ENCODE measurements around the gene PLXDC2. TPM values are rescaled to one million over a fixed set of nuclear protein-coding genes. Genes with fewer than 3 reads are reported as not detected.

The PLXDC2 gene
- total RNA-seq, 1 experiment from 2014 or later: 0.20 TPM

DNA sequence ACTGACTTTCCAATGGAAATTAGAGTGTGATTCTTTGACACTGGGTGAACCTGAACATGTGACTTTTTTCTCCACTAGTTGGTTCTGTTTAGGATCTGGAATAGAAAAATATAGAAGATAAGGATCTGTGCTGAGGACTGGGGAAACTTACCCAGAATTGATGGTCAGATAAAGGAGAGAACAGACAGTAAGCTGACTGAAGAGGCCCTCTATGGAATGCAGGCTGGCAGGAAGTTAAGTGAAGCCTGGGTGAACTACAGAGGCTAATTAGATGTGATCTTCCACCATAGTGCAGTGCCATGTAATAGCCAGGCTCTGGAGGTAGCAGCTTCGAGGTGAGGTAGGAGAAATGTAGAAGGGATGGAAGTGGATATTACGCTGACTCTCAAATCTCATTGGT is 455.3 kb downstream of the PLXDC2 start (continued):
- no peak for TF ChIP-seq TCF7L2 (IDR thresholded peaks at IDR 0.05; ENCODE audit: borderline replicate concordance, extremely low read depth, insufficient read depth, insufficient read length)

DNA sequence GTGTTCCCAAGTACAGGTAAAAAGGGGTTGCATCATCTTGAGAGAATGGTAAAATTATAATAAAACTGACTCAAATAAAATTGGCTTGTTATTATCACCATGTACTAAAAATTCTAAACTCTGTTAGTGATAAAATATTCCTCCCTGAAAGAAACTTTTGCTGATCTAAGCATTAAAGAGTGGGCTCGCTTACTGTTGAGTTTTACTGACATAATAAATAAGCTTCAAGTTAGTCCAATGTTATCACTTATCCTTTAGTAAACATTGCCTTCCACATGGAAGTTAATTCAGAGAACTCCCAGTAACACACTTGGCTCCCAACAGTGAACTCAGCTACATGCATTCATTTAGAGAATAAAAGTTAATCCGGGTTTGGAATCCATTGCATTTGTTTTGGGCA is 456.4 kb downstream of the PLXDC2 start:
- no peaks in the 10 kb centered on the region for H3K79me2 ChIP-seq (ENCODE audit: insufficient read depth, low read length)
- H3K27me3 ChIP-seq (ENCODE audit: insufficient read depth, low read length): no peaks in the 10 kb centered on the region
- H4K20me1 ChIP-seq (ENCODE audit: insufficient read depth): no peaks in the 10 kb centered on the region
- no peak overlapping the region for H3K4me2 ChIP-seq (ENCODE audit: low read length)
- ATAC-seq: no peak
- no peak overlapping the region for H3K4me3 ChIP-seq (replicated peaks in 1 of 2; ENCODE audit: low read depth in 1 of 2, low read length in 2 of 2)
- no peaks in the 10 kb centered on the region for H3K36me3 ChIP-seq (ENCODE audit: control insufficient read depth in 1 of 2, insufficient read depth in 2 of 2, low read length in 2 of 2)
- no peaks in the 10 kb centered on the region for H3K9me2 ChIP-seq (ENCODE audit: insufficient read depth)
- intact Hi-C loops (cut with micrococcal nuclease): no loop called here
- no peak overlapping the region for H2AFZ ChIP-seq (ENCODE audit: low read depth, low read length, poor library complexity, severe bottlenecking)
- H3K9ac ChIP-seq (ENCODE audit: low read length): no peak overlapping the region
- ChIA-PET RAD21 (ENCODE audit: low non-redundant PET in 1 of 2, low total read pairs in 2 of 2, uncharacterized antibody in 2 of 2, unreplicated experiment in 2 of 2) (no interaction called here), POLR2A (no interaction called here), CTCF (no interaction called here)
- peaks cover 3 to 10% of the 10 kb centered on the region in 2 experiments; a peak in 2 of 4 replicates for H3K9me3 ChIP-seq (ENCODE audit: control insufficient read depth in 1 of 2, insufficient read depth in 1 of 2, low read depth in 1 of 2, low read length in 2 of 2)
- H3K27ac ChIP-seq (ENCODE audit: low read depth, low read length): no peak overlapping the region
- H3K4me1 ChIP-seq (ENCODE audit: control insufficient read depth in 1 of 2, insufficient read depth in 2 of 2, low read length in 2 of 2): no peaks in the 10 kb centered on the region
- BruUV-seq (replicated peaks): no TSS peak
- DNase-seq (ENCODE audit: low read depth, low spot score): no peak
- TF ChIP-seq, protein P1, sequence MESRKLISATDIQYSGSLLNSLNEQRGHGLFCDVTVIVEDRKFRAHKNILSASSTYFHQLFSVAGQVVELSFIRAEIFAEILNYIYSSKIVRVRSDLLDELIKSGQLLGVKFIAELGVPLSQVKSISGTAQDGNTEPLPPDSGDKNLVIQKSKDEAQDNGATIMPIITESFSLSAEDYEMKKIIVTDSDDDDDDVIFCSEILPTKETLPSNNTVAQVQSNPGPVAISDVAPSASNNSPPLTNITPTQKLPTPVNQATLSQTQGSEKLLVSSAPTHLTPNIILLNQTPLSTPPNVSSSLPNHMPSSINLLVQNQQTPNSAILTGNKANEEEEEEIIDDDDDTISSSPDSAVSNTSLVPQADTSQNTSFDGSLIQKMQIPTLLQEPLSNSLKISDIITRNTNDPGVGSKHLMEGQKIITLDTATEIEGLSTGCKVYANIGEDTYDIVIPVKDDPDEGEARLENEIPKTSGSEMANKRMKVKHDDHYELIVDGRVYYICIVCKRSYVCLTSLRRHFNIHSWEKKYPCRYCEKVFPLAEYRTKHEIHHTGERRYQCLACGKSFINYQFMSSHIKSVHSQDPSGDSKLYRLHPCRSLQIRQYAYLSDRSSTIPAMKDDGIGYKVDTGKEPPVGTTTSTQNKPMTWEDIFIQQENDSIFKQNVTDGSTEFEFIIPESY (IDR thresholded peaks at IDR 0.05; ENCODE audit: extremely low read depth, insufficient replicate concordance, low read length): no peak
- no peak for TF ChIP-seq ZFX (IDR thresholded peaks at IDR 0.05)
- no peak for TF ChIP-seq YY1 (IDR thresholded peaks at IDR 0.05; ENCODE audit: extremely low read depth, insufficient replicate concordance, low read depth, low read length)
- TF ChIP-seq POLR2A (IDR thresholded peaks at IDR 0.05; ENCODE audit: borderline replicate concordance, extremely low read depth, insufficient read depth, insufficient read length): no peak
- no peak for TF ChIP-seq SIN3A (IDR thresholded peaks at IDR 0.05; ENCODE audit: low read depth)
- no peak for TF ChIP-seq EZH2 (IDR thresholded peaks at IDR 0.05)
- TF ChIP-seq ZNF274 (IDR thresholded peaks at IDR 0.05; ENCODE audit: low read depth, low read length): no peak
- no peak for TF ChIP-seq SRF (IDR thresholded peaks at IDR 0.05; ENCODE audit: low read depth)
- TF ChIP-seq CEBPB (IDR thresholded peaks at IDR 0.05; ENCODE audit: low read depth): no peak
- TF ChIP-seq POLR2AphosphoS5 (IDR thresholded peaks at IDR 0.05; ENCODE audit: low read depth, low read length): no peak
- no peak for TF ChIP-seq EZH2phosphoT487 (IDR thresholded peaks at IDR 0.05; ENCODE audit: borderline replicate concordance)
- TF ChIP-seq, protein P2, sequence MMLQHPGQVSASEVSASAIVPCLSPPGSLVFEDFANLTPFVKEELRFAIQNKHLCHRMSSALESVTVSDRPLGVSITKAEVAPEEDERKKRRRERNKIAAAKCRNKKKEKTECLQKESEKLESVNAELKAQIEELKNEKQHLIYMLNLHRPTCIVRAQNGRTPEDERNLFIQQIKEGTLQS (IDR thresholded peaks at IDR 0.05): no peak
- no peak for TF ChIP-seq FOSL1 (IDR thresholded peaks at IDR 0.05; ENCODE audit: low read depth)
- no peak for TF ChIP-seq EGR1 (IDR thresholded peaks at IDR 0.05; ENCODE audit: low read depth)
- TF ChIP-seq JUND (IDR thresholded peaks at IDR 0.05): no peak
- no peak for TF ChIP-seq ELF1 (IDR thresholded peaks at IDR 0.05; ENCODE audit: borderline replicate concordance, low read depth)
- TF ChIP-seq, protein P3, sequence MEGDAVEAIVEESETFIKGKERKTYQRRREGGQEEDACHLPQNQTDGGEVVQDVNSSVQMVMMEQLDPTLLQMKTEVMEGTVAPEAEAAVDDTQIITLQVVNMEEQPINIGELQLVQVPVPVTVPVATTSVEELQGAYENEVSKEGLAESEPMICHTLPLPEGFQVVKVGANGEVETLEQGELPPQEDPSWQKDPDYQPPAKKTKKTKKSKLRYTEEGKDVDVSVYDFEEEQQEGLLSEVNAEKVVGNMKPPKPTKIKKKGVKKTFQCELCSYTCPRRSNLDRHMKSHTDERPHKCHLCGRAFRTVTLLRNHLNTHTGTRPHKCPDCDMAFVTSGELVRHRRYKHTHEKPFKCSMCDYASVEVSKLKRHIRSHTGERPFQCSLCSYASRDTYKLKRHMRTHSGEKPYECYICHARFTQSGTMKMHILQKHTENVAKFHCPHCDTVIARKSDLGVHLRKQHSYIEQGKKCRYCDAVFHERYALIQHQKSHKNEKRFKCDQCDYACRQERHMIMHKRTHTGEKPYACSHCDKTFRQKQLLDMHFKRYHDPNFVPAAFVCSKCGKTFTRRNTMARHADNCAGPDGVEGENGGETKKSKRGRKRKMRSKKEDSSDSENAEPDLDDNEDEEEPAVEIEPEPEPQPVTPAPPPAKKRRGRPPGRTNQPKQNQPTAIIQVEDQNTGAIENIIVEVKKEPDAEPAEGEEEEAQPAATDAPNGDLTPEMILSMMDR (IDR thresholded peaks at IDR 0.05 in 2 of 3, conservative IDR thresholded peaks at IDR 0.05 in 1 of 3; ENCODE audit: borderline replicate concordance in 1 of 3, insufficient read depth in 1 of 3, low read depth in 2 of 3, low read length in 2 of 3): no peak
- no peak for TF ChIP-seq SP1 (IDR thresholded peaks at IDR 0.05; ENCODE audit: low read depth)
- TF ChIP-seq, protein P4, sequence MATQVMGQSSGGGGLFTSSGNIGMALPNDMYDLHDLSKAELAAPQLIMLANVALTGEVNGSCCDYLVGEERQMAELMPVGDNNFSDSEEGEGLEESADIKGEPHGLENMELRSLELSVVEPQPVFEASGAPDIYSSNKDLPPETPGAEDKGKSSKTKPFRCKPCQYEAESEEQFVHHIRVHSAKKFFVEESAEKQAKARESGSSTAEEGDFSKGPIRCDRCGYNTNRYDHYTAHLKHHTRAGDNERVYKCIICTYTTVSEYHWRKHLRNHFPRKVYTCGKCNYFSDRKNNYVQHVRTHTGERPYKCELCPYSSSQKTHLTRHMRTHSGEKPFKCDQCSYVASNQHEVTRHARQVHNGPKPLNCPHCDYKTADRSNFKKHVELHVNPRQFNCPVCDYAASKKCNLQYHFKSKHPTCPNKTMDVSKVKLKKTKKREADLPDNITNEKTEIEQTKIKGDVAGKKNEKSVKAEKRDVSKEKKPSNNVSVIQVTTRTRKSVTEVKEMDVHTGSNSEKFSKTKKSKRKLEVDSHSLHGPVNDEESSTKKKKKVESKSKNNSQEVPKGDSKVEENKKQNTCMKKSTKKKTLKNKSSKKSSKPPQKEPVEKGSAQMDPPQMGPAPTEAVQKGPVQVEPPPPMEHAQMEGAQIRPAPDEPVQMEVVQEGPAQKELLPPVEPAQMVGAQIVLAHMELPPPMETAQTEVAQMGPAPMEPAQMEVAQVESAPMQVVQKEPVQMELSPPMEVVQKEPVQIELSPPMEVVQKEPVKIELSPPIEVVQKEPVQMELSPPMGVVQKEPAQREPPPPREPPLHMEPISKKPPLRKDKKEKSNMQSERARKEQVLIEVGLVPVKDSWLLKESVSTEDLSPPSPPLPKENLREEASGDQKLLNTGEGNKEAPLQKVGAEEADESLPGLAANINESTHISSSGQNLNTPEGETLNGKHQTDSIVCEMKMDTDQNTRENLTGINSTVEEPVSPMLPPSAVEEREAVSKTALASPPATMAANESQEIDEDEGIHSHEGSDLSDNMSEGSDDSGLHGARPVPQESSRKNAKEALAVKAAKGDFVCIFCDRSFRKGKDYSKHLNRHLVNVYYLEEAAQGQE (IDR thresholded peaks at IDR 0.05; ENCODE audit: low read depth): no peak

Data from HCT116 (cell line).